ENCODE measurements around the gene PCYT2. TPM values are rescaled to one million over a fixed set of nuclear protein-coding genes. Genes with fewer than 3 reads are reported as not detected.

The PCYT2 gene
- polyA plus RNA-seq, 1 donor (not counting 4 experiments of a cell fraction or from before 2014, with no cell fraction given): 38.1 TPM

- dilution Hi-C loops (cut with MboI; ENCODE audit: extremely low pct_ligation_motif_present, low sequenced_read_pairs): no loop called here
- peaks cover 5% of the 10 kb centered on the region for H3K79me2 ChIP-seq (ENCODE audit: control insufficient read depth, insufficient read depth, low read length)
- no peak overlapping the region for H2AFZ ChIP-seq (ENCODE audit: control insufficient read depth, low read length)
- no peak overlapping the region for H3K9ac ChIP-seq (ENCODE audit: control insufficient read depth, extremely low read depth, insufficient read depth, low read length)
- H3K4me2 ChIP-seq (ENCODE audit: control insufficient read depth, extremely low read depth, insufficient read depth, low read depth, low read length): no peak overlapping the region
- H3K4me1 ChIP-seq (ENCODE audit: control insufficient read depth, extremely low read depth, insufficient read depth, low read length): peaks cover 13% of the 10 kb centered on the region
- no peaks in the 10 kb centered on the region for H3K9me1 ChIP-seq (ENCODE audit: control insufficient read depth, extremely low read depth, insufficient read depth, low read length)
- no peak overlapping the region for H3K27ac ChIP-seq (ENCODE audit: control insufficient read depth, insufficient read depth, low read length)
- H3K36me3 ChIP-seq (ENCODE audit: control insufficient read depth in 2 of 2, extremely low read depth in 1 of 2, insufficient read depth in 2 of 2, low read length in 2 of 2): peaks cover 0 to 2% of the 10 kb centered on the region in 2 experiments
- H4K20me1 ChIP-seq (ENCODE audit: control insufficient read depth, extremely low read depth, insufficient read depth, low read length): no peaks in the 10 kb centered on the region
- DNase-seq (ENCODE audit: low read depth, low spot score): no peak
- FAIRE-seq: no peak
- no peak overlapping the region for H3K4me3 ChIP-seq (ENCODE audit: control insufficient read depth in 2 of 3, extremely low read depth in 1 of 3, insufficient read depth in 2 of 3, low read depth in 1 of 3, low read length in 3 of 3)
- H3K9me3 ChIP-seq (ENCODE audit: control insufficient read depth, low read depth, low read length): no peaks in the 10 kb centered on the region
- TF ChIP-seq CTCF (optimal IDR thresholded peaks at IDR 0.05 in 1 of 3, IDR thresholded peaks at IDR 0.05 in 1 of 3, conservative IDR thresholded peaks at IDR 0.05 in 1 of 3; ENCODE audit: extremely low read depth in 1 of 3, insufficient read depth in 2 of 3, low read length in 3 of 3): no peak
- no peak for TF ChIP-seq EZH2 (IDR thresholded peaks at IDR 0.05; ENCODE audit: low read length)
- no peaks in the 10 kb centered on the region for H3K27me3 ChIP-seq (ENCODE audit: control insufficient read depth, extremely low read depth, insufficient read depth, low read length)
Observed at GRCh38 chr17:81931557-81932332, 20.5 kb upstream of the PCYT2 start.

- dilution Hi-C loops (cut with MboI; ENCODE audit: extremely low pct_ligation_motif_present, low sequenced_read_pairs): no loop called here
Observed at GRCh38 chr17:81931189-81931556, 20.0 kb upstream of the PCYT2 start.

More at GRCh38 chr17:81931189-81931556, 20.0 kb upstream of the PCYT2 start:
- TF ChIP-seq CTCF (optimal IDR thresholded peaks at IDR 0.05 in 1 of 3, IDR thresholded peaks at IDR 0.05 in 1 of 3, conservative IDR thresholded peaks at IDR 0.05 in 1 of 3; ENCODE audit: extremely low read depth in 1 of 3, insufficient read depth in 2 of 3, low read length in 3 of 3): no peak
- TF ChIP-seq EZH2 (IDR thresholded peaks at IDR 0.05; ENCODE audit: low read length): no peak
- DNase-seq (ENCODE audit: low read depth, low spot score): no peak
- peaks cover 11% of the 10 kb centered on the region for H3K4me1 ChIP-seq (ENCODE audit: control insufficient read depth, extremely low read depth, insufficient read depth, low read length)
- H3K9me1 ChIP-seq (ENCODE audit: control insufficient read depth, extremely low read depth, insufficient read depth, low read length): no peaks in the 10 kb centered on the region
- no peak overlapping the region for H3K4me2 ChIP-seq (ENCODE audit: control insufficient read depth, extremely low read depth, insufficient read depth, low read depth, low read length)
- H3K36me3 ChIP-seq (ENCODE audit: control insufficient read depth in 2 of 2, extremely low read depth in 1 of 2, insufficient read depth in 2 of 2, low read length in 2 of 2): peaks cover 0 to 2% of the 10 kb centered on the region in 2 experiments
- H3K27ac ChIP-seq (ENCODE audit: control insufficient read depth, insufficient read depth, low read length): no peak overlapping the region
- H2AFZ ChIP-seq (ENCODE audit: control insufficient read depth, low read length): no peak overlapping the region
- no peaks in the 10 kb centered on the region for H3K27me3 ChIP-seq (ENCODE audit: control insufficient read depth, extremely low read depth, insufficient read depth, low read length)
- no peaks in the 10 kb centered on the region for H3K9me3 ChIP-seq (ENCODE audit: control insufficient read depth, low read depth, low read length)
- H3K79me2 ChIP-seq (ENCODE audit: control insufficient read depth, insufficient read depth, low read length): peaks cover 10% of the 10 kb centered on the region
- H3K9ac ChIP-seq (ENCODE audit: control insufficient read depth, extremely low read depth, insufficient read depth, low read length): no peak overlapping the region
- no peaks in the 10 kb centered on the region for H4K20me1 ChIP-seq (ENCODE audit: control insufficient read depth, extremely low read depth, insufficient read depth, low read length)
- FAIRE-seq: no peak
- H3K4me3 ChIP-seq (ENCODE audit: control insufficient read depth in 2 of 3, extremely low read depth in 1 of 3, insufficient read depth in 2 of 3, low read depth in 1 of 3, low read length in 3 of 3): no peak overlapping the region

Data from keratinocyte (primary cell).